ENCODE data around the gene ZCCHC2. TPM values are rescaled to one million over a fixed set of nuclear protein-coding genes. Genes with fewer than 3 reads are reported as not detected.

Gene ZCCHC2
- total and polyA plus RNA-seq, 2 experiments from 2014 or later, result 3.3 to 14.9 TPM

GRCh38 chr18:62523631-62524439 is 1.0 kb downstream of the ZCCHC2 start:
- Histone ChIP-seq H3K4me2 (peak overlapping the region; percentile 91), H3K27ac (peak overlapping the region; percentile 91), H3K4me3 (peak overlapping the region; percentile 84), H3K4me1 (ENCODE audit: insufficient read depth) (peaks cover 21% of the 10 kb centered on the region), H3K79me2 (peaks cover 56% of the 10 kb centered on the region), H2AFZ (peak overlapping the region; percentile 80), H3K36me3 (replicated peaks; ENCODE audit: insufficient read depth, low read depth) (no peaks in the 10 kb centered on the region), H3K9me3 (ENCODE audit: low read depth) (no peaks in the 10 kb centered on the region), H4K20me1 (ENCODE audit: insufficient read depth, poor library complexity, severe bottlenecking) (peaks cover 8% of the 10 kb centered on the region), H3K9me2 (replicated peaks; ENCODE audit: insufficient read depth) (no peaks in the 10 kb centered on the region), H3K27me3 (no peaks in the 10 kb centered on the region)
- TF ChIP-seq EZH2 (IDR thresholded peaks at IDR 0.05; ENCODE audit: borderline replicate concordance), result no peak
- TF ChIP-seq CTCF (IDR thresholded peaks at IDR 0.05; ENCODE audit: poor library complexity), result no peak
- TF ChIP-seq EZH2phosphoT487 (IDR thresholded peaks at IDR 0.05; ENCODE audit: low read depth, severe bottlenecking, unreplicated experiment), result no peak
- DNase-seq (ENCODE audit: low spot score), result peak; percentile 73
- WGBS (ENCODE audit: low lambda C conversion rate, missing lambda C conversion rate), result 3% methylated on average over 61 of the region's 100 CpGs

DNA sequence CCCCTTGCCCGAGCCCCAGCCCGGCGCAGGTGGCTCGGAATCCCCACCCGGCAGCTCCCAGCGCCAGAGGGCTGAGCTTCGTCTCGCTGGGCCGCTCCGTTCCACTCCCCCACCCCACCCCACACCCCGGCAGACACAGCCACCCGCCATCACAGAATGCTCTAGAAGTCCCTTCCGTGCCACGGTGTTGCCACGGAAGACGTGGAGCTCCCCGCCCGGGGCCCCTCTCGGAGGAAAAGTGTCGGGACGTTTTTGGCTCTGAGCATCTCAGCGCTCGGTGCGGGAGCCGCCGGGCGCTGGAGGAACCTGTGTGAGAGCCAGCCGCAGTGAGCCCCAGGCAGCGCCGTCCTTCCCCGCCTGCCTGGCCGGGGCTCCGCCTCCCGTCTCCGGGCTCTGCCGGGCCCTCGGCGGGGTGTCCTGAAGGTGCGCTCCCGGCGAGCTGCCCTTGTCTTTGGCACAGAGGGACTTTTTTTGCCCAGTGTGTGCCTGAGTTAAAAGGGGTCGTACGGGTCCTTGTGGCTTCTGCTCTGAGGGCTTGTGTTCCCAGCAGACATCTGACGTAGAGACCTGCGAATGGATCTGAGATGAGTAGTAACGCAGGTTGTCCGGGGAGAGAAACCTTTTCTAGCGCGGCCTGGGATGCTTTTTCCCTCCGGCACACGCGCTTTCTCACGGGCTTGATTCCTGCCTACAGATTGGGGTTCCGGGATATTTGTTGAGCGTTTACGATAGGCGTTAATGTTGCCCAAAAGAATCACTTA is 1.8 kb downstream of the ZCCHC2 start:
- Histone ChIP-seq H2AFZ (peak overlapping the region; percentile 80), H3K27me3 (no peaks in the 10 kb centered on the region), H3K4me3 (peak overlapping the region; percentile 84), H3K9me2 (replicated peaks; ENCODE audit: insufficient read depth) (no peaks in the 10 kb centered on the region), H3K27ac (peak overlapping the region; percentile 91), H4K20me1 (ENCODE audit: insufficient read depth, poor library complexity, severe bottlenecking) (peaks cover 8% of the 10 kb centered on the region), H3K9me3 (ENCODE audit: low read depth) (no peaks in the 10 kb centered on the region), H3K79me2 (peaks cover 64% of the 10 kb centered on the region), H3K36me3 (replicated peaks; ENCODE audit: insufficient read depth, low read depth) (no peaks in the 10 kb centered on the region), H3K4me1 (ENCODE audit: insufficient read depth) (peaks cover 21% of the 10 kb centered on the region), H3K4me2 (peak overlapping the region; percentile 91)
- DNase-seq (ENCODE audit: low spot score), result peak; percentile 78
- TF ChIP-seq CTCF (IDR thresholded peaks at IDR 0.05; ENCODE audit: poor library complexity) (no peak), EZH2phosphoT487 (IDR thresholded peaks at IDR 0.05; ENCODE audit: low read depth, severe bottlenecking, unreplicated experiment) (no peak)
- 1% methylated on average over 44 of the region's 57 CpGs for WGBS (ENCODE audit: low lambda C conversion rate, missing lambda C conversion rate)

DNA sequence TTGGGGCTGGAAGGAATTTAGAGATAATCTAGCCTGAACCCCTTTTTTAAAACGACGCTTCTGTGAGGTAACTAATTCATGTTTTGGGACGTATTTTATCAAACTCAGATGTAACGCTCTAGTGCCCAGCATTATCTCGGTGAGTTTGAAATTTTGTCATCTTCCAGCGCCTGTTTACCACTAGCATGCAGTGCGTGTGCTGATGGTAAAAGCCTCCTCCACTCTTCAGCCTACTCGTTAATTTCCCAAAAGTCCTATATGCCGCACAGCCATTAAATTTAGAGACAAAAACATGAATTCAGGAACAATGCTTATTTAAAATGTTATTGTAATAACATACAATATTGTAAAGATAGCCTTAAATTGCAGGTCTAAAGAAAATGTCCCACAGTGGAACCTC is 2.8 kb downstream of the ZCCHC2 start:
- H3K4me3 ChIP-seq, result peak overlapping the region; percentile 84
- H3K27me3 ChIP-seq, result no peaks in the 10 kb centered on the region
- H2AFZ ChIP-seq, result no peak overlapping the region
- peaks cover 71% of the 10 kb centered on the region for H3K79me2 ChIP-seq
- H3K9me2 ChIP-seq (replicated peaks; ENCODE audit: insufficient read depth), result no peaks in the 10 kb centered on the region
- H3K36me3 ChIP-seq (replicated peaks; ENCODE audit: insufficient read depth, low read depth), result no peaks in the 10 kb centered on the region
- H4K20me1 ChIP-seq (ENCODE audit: insufficient read depth, poor library complexity, severe bottlenecking), result peaks cover 13% of the 10 kb centered on the region
- H3K4me1 ChIP-seq (ENCODE audit: insufficient read depth), result peaks cover 21% of the 10 kb centered on the region
- no peak for TF ChIP-seq EZH2 (IDR thresholded peaks at IDR 0.05; ENCODE audit: borderline replicate concordance)
- no peak for DNase-seq (ENCODE audit: low spot score)
- no peaks in the 10 kb centered on the region for H3K9me3 ChIP-seq (ENCODE audit: low read depth)
- peak overlapping the region; percentile 91 for H3K27ac ChIP-seq
- WGBS (ENCODE audit: low lambda C conversion rate, missing lambda C conversion rate), result 74% methylated on average over 9 of the region's 9 CpGs
- peak overlapping the region; percentile 91 for H3K4me2 ChIP-seq

Data from hepatocyte (in vitro differentiated cells).